Islet precursor cell (in vitro differentiated cells): ENCODE measurements around the gene GRID1.

Experiments
- DNase-seq: peaks from one replicate; pipeline ENCODE4 v3.0.0-alpha.2; 2018

GRID1 gene

GRCh38 chr10:86128360-86128759 lies 238.2 kb downstream of the GRID1 start:
- no peak for DNase-seq

- DNase-seq: no peak
Observed at GRCh38 chr10:86127274-86127819, 239.2 kb downstream of the GRID1 start.

- DNase-seq: no peak
Observed at GRCh38 chr10:86124734-86125133, 241.9 kb downstream of the GRID1 start.

GRCh38 chr10:86123715-86124114 lies 242.9 kb downstream of the GRID1 start:
- no peak for DNase-seq

GRCh38 chr10:86123304-86123703 lies 243.3 kb downstream of the GRID1 start:
- DNase-seq: no peak

GRCh38 chr10:86122646-86123045 lies 243.9 kb downstream of the GRID1 start:
- DNase-seq: no peak

GRCh38 chr10:86121200-86121599 lies 245.4 kb downstream of the GRID1 start:
- no peak for DNase-seq

- no peak for DNase-seq
Observed at GRCh38 chr10:86117051-86117450, 249.5 kb downstream of the GRID1 start.

- peak; percentile 29 for DNase-seq
Observed at GRCh38 chr10:86113983-86114382, 252.6 kb downstream of the GRID1 start.

GRCh38 chr10:86113501-86113900 lies 253.1 kb downstream of the GRID1 start:
- peak; percentile 19 for DNase-seq

- peak; percentile 30 for DNase-seq
Observed at GRCh38 chr10:86113044-86113443, 253.6 kb downstream of the GRID1 start.

GRCh38 chr10:86111902-86112545 lies 254.6 kb downstream of the GRID1 start:
- peak; percentile 31 for DNase-seq

GRCh38 chr10:86110156-86110786 lies 256.3 kb downstream of the GRID1 start:
- peak; percentile 49 for DNase-seq

GRCh38 chr10:86109421-86109820 lies 257.2 kb downstream of the GRID1 start:
- peak; percentile 36 for DNase-seq

- no peak for DNase-seq
Observed at GRCh38 chr10:86108696-86109095, 257.9 kb downstream of the GRID1 start.

- peak; percentile 31 for DNase-seq
Observed at GRCh38 chr10:86107611-86108310, 258.8 kb downstream of the GRID1 start.

GRCh38 chr10:86107131-86107530 lies 259.5 kb downstream of the GRID1 start:
- DNase-seq: peak; percentile 38

- peak; percentile 14 for DNase-seq
Observed at GRCh38 chr10:86106616-86107015, 260.0 kb downstream of the GRID1 start.

GRCh38 chr10:86105640-86106039 lies 261.0 kb downstream of the GRID1 start:
- DNase-seq: peak; percentile 34

- DNase-seq: peak; percentile 46
Observed at GRCh38 chr10:86105181-86105580, 261.4 kb downstream of the GRID1 start.

- peak; percentile 46 for DNase-seq
Observed at GRCh38 chr10:86104611-86105145, 261.9 kb downstream of the GRID1 start.

GRCh38 chr10:86104156-86104555 lies 262.4 kb downstream of the GRID1 start:
- peak; percentile 35 for DNase-seq

- peak; percentile 32 for DNase-seq
Observed at GRCh38 chr10:86103391-86104101, 263.0 kb downstream of the GRID1 start.
